Measurements from ENCODE around the gene FAM50B. TPM values are rescaled to one million over a fixed set of nuclear protein-coding genes. Genes with fewer than 3 reads are reported as not detected.

The FAM50B gene, protein sequence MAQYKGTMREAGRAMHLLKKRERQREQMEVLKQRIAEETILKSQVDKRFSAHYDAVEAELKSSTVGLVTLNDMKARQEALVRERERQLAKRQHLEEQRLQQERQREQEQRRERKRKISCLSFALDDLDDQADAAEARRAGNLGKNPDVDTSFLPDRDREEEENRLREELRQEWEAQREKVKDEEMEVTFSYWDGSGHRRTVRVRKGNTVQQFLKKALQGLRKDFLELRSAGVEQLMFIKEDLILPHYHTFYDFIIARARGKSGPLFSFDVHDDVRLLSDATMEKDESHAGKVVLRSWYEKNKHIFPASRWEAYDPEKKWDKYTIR
- polyA plus RNA-seq (ENCODE audit: insufficient read length in 4 of 4), result 10 to 100 TPM; 11.3 to 16.2 (median 13.2) TPM

GRCh38 chr6:3848925-3849605 lies at the start of gene FAM50B:
Gene FAM50B (plus strand): TSS chr6:3849373. CDS start chr6:3849812, 439 bp downstream.
- peak in 3 of 4 donors; percentile 72 to 83 (median 80) for DNase-seq (ENCODE audit: low read depth in 4 of 4, low spot score in 2 of 4)

- DNase-seq (ENCODE audit: low read depth in 4 of 4, low spot score in 2 of 4), result no peak
Observed at GRCh38 chr6:3799719-3800118, 49.5 kb upstream of the FAM50B start.

DNA sequence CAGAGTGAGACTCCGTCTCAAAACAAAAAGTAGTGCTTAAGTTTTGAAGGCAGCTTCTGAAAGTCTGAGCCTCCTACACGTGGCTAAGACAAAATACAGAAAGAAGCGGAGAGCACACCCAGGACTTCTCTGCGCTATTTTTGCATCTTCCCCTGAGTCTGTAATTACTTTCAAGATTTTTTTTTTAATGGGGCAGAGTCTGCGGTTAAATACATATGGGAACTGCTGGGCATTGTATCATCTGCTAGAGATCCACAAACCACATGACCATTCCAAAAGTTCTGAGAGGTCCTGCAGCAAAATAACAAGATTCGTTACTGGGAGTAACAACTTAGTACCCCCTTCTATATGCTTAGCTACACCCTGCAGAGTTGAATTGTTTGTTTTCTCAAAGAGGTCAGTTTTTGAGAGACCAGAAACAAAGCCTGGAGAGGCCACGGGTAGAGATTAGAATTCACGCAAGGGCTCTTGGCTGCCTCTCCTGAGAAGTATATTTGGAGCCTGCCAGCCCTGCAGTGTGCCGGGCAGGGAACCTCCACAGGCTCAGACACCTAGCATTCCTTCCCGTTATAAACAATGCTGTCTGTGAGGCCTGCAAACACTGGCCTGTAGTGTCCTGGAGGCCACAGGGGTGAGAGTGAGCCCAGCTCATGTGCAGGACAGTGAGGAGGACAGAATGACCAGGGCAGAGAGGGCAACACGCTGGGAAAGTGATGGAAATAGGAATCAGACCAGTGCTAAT lies 48.2 kb upstream of the FAM50B start:
- DNase-seq (ENCODE audit: low read depth in 4 of 4, low spot score in 2 of 4), result no peak

- no peak for DNase-seq (ENCODE audit: low read depth in 4 of 4, low spot score in 2 of 4)
Observed at GRCh38 chr6:3801960-3802359, 47.2 kb upstream of the FAM50B start.

DNA sequence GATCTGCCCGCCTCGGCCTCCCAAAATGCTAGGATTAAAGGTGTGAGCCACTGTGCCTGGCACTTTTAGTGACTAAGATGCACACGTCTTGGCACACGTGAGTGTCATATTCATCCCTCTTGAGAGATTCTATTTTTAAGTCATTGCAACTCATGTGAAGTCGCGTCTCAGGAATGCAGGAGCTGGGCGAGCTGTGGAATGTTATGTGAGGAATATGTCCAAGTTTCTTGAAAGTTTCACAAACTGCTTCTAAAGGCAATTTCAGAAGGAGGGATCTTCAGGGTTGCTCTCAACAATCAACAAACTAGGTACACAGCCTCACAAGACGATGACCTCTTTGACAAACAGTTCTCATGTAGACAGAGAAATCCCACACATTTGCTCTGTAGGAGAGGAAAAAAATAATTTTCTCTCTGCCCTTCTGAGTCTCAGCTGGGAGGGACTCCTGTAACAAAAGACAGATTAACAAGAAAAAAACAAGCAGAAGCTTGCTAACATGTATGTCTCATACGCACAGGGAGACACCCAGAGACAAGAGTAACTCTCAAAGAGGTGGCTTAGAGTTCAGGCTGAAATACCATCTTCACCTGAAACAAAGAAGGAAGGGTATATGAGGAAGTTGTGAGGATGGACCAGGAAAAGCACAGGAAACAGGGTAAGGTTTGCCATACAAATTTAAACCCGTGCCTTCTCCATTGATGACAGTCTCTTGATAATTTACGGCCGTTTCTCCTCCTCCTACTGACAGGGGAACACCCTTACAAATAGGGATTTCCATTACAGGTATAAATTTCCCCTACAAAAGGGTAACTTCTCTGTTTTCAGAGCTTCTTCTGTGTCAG lies 45.3 kb upstream of the FAM50B start:
- DNase-seq (ENCODE audit: low read depth in 4 of 4, low spot score in 2 of 4), result peak in 1 of 4 donors; percentile 34

DNA sequence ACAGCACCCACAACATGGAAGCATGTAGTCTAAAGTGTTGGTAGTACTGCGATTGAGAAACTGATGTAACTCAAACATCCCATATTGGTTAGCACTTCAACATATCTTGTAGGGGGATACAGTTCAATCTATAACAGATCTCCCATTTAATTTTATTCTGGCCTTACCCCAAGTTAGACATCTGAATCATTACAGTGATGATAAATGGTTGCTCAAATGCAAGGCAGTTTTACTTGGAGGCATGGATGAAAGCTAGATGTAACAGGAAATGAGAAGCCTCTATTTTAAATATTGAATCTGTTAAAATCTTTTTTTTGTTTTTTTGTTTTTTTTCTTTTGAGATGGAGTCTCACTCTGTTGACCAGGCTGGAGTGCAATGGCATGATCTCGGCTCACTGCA lies 44.2 kb upstream of the FAM50B start:
- no peak for DNase-seq (ENCODE audit: low read depth in 4 of 4, low spot score in 2 of 4)

- DNase-seq (ENCODE audit: low read depth in 4 of 4, low spot score in 2 of 4), result no peak
Observed at GRCh38 chr6:3805448-3806123, 43.6 kb upstream of the FAM50B start.

DNA sequence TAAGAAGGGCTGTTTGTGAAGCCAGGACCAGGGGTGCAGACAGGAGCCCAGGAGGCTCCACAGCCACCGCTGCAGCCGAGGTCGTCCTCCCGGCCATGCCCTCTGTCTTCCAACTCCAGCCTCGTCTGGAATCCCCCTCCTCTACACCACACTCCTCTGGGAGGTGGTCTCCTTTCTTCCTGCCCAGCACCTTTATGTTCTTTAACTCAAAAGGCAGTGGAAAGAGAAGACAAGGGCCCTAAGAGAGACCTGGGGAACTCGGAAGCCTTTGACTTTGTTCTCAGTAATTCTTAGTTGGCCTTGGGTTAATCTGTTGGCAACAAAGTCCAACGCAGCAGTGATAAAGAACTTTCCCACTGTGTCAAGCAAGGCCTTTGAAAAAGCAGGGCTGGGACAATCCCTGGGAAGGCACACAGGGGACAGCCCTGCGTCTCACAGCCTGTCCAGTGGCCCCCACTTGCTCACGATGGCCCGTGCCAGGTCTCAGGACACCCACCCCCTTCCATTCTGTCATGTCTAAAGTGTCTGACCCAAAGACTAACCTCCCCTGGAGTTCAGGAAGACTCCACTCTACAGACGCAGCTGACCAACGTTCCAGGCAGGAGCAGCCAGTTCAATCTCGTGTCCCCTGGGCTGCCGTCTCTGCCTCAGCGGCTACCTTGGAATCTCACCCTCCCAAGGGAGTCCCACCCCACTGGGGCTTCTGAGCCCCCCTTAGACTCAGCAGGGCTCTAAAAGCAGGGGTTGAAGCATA lies 42.8 kb upstream of the FAM50B start:
- no peak for DNase-seq (ENCODE audit: low read depth in 4 of 4, low spot score in 2 of 4)

- no peak for DNase-seq (ENCODE audit: low read depth in 4 of 4, low spot score in 2 of 4)
Observed at GRCh38 chr6:3808199-3808598, 41.0 kb upstream of the FAM50B start.

DNA sequence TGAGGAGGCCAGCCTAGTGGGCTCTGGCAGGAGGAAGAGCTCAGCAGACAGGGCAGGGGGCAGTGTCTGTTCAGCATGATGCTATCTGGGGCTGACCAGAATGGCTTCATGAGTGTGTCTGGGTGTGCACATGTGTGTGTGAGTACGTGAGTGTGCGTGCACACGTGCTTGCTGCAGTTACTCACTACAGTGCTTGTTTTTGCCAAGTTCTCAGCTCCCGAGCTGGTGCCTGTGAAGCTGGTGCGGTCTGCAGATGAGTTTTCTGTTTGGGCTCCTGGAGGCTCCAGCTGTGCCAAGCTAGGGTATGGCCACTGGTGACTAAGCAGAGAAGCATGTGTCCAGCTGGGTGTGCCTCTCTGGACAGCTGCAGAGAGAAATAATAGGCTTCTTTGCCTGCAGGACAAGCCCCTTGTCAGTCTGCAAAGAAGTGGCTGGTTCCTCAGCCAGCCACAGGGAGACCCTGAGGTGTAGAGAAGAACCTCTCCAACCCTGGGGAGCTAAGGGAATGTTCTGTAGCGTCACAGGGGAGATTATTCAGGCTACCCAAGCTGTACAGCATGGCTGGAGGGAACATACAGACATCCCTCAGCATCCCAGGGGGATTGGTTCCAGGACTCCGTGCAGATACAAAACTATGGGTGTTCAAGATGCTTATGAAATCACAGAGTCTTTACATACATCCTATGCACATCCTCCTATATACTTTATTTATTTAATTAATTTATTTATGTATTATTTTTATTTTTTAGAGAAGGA lies 40.2 kb upstream of the FAM50B start:
- no peak for DNase-seq (ENCODE audit: low read depth in 4 of 4, low spot score in 2 of 4)

DNA sequence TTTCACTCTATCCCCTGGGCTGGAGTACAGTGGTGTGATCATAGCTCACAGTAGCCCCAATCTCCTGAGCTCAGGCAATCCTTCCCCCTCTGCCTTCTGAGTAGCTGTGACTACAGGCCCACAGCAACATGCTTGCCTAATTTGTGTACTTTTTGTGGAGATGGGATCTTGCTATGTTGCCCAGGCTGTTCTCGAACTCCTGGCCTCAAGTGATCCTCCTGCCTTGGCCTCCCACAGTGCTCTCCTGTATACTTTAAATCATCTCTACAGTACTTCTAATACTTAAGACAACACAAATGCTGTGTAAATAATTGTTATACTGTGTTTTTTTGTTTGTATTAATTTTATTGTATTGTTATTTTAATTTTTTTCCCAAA lies 39.7 kb upstream of the FAM50B start:
- DNase-seq (ENCODE audit: low read depth in 4 of 4, low spot score in 2 of 4), result no peak

DNA sequence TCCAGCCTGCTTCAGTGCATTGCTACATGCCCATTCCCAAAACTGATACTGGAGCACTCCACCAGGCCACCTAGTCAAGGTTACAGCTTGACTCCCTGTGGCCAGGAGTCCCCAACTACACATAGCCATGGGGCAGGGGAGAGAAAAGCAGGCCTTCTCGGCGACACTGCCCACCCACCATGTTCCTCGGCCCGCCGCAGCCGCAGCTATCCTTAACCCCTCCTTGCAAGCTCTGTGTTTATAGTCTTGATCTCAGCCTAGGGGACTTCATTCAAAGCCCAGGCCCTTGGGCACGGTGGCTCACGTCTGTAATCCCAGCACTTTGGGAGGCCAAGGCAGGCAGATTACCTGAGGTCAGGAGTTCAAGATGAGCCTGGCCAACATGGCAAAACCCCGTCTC lies 39.2 kb upstream of the FAM50B start:
- no peak for DNase-seq (ENCODE audit: low read depth in 4 of 4, low spot score in 2 of 4)

DNA sequence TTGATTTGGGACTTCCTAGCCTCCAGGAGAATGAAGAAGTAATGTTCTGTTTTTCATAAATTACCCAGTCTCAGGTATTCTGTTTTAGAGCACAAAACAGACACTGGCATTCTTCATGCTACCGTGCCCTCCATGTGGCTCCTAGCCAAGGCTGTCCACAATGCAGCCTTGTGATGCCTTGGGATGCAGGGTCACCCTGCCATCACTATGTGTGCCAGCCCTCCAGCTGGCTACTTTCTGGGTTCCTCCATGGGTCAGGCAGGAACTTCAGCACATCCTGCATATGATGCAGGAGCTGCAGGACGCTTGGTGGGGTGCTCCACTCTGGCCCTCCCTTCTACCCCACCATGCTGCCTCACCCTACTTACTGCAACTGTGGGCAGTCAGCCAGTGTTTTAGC lies 38.0 kb upstream of the FAM50B start:
- no peak for DNase-seq (ENCODE audit: low read depth in 4 of 4, low spot score in 2 of 4)

GRCh38 chr6:3812596-3812995 lies 36.6 kb upstream of the FAM50B start:
- DNase-seq (ENCODE audit: low read depth in 4 of 4, low spot score in 2 of 4), result no peak

GRCh38 chr6:3813150-3813780 lies 35.9 kb upstream of the FAM50B start:
- DNase-seq (ENCODE audit: low read depth in 4 of 4, low spot score in 2 of 4), result no peak

DNA sequence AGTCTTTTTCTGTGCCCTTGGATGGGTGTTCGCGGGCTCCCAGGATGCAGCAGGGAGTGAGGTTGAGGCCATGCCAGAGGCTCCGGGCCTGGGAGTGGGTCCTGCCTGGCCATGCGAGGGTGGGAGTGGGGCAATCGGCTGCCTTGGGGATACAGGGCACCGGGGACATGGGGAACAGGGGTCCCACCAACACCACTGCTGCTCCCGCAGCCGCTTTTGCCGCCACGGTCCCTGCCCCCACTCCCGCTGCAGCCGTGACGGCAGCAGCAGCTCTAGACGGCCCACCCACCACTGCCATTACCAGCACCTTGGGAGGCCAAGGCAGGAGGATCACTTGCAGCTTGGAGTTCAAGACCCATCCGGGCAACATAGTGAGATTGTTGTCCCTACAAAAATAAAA lies 35.3 kb upstream of the FAM50B start:
- DNase-seq (ENCODE audit: low read depth in 4 of 4, low spot score in 2 of 4), result no peak

DNA sequence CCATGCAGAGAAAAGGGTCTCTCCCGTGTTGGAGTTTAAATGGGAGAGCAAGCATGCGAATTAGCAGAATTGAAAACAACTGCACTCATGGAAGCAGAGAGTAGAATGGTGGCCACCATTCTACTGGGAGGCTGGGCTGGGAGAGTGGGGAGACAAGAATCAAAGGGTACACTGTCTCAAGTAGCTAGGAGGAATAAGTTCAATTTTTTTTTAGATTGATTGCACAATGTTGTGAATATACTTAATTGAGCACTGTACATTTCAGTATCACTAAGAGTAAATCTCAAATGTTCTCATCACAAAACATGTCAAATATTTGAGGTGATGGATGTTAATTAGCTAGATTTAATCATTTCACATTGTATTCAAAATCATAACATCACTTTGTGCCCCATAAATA lies 34.6 kb upstream of the FAM50B start:
- DNase-seq (ENCODE audit: low read depth in 4 of 4, low spot score in 2 of 4), result no peak

- no peak for DNase-seq (ENCODE audit: low read depth in 4 of 4, low spot score in 2 of 4)
Observed at GRCh38 chr6:3816251-3816650, 32.9 kb upstream of the FAM50B start.

Data from left renal cortex interstitium (tissue), 4 donors.